Measurements from ENCODE around the gene AQP10.
"Not testable (repeated sequence)": the region's sequence is repeated elsewhere in the genome, so short reads cannot be mapped to it uniquely, and the experiment has no call there.

Gene AQP10

DNA sequence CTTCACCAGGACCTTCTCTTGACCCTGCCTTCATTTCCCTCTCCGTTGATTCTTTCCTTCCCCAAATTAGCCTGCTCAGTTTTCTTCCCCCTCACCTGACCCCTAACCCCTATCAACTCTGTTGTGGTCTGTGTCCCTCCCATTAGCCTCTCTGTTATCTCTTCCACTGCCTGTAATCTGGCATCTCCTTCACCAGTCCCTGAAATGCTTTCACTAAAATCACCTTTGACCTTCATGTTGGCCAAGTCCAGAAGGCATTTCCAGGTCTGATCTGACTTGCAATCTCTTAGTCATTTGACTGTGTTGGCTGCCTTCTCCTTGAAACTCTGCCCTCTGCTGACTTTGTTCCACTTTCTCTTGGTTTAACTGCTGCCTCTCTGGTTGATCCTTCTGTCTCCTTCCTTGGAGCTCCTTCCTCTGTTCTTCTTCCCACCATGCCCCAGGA, 32.6 kb downstream of the AQP10 start:
- Histone ChIP-seq H3K9me3 (ENCODE audit: control insufficient read depth in 2 of 2, low read length in 2 of 2) (no peaks in the 10 kb centered on the region), H3K36me3 (ENCODE audit: control insufficient read depth in 2 of 2, insufficient read depth in 2 of 2, low read length in 2 of 2) (peaks cover under 1 to 7% of the 10 kb centered on the region in 2 donors), H3K27ac (ENCODE audit: low read depth in 2 of 2, low read length in 2 of 2) (peak overlapping the region; percentile 81 to 84), H3K9ac (ENCODE audit: low read depth in 1 of 2, low read length in 2 of 2) (peak overlapping the region in 1 of 2 donors; percentile 66), H3K4me3 (ENCODE audit: low read length in 2 of 2) (peak overlapping the region in 1 of 2 donors; percentile 72), H3K4me1 (ENCODE audit: control insufficient read depth in 2 of 2, insufficient read depth in 2 of 2, low read length in 2 of 2) (peaks cover 19 to 37% of the 10 kb centered on the region in 2 donors), H3K27me3 (ENCODE audit: control insufficient read depth in 2 of 2, insufficient read depth in 2 of 2, low read length in 2 of 2) (no peaks in the 10 kb centered on the region)

DNA sequence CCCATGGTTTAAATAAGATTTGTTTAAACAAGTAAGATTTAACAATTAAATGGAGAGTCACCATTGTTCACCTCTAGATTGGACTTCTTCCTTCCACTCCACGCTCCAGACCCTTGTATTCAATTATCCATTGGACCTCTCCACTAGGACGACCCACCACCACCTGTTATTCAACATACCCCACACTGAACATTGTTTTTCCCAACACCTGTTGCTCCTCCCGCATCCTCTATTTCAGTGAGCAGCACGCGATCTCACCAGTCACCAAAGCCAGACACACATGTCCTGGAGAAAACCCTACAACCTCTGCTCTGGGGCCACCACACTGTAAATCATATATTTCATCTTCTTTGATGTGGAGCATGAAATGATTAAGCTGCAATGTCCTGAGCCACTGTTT, 33.1 kb downstream of the AQP10 start:
- Histone ChIP-seq H3K4me1 (ENCODE audit: control insufficient read depth in 2 of 2, insufficient read depth in 2 of 2, low read length in 2 of 2) (peaks cover 19 to 37% of the 10 kb centered on the region in 2 donors), H3K9me3 (ENCODE audit: control insufficient read depth in 2 of 2, low read length in 2 of 2) (no peaks in the 10 kb centered on the region), H3K27ac (ENCODE audit: low read depth in 2 of 2, low read length in 2 of 2) (peak overlapping the region; percentile 81 to 84), H3K4me3 (ENCODE audit: low read length in 2 of 2) (no peak overlapping the region), H3K36me3 (ENCODE audit: control insufficient read depth in 2 of 2, insufficient read depth in 2 of 2, low read length in 2 of 2) (peaks cover 0 to 4% of the 10 kb centered on the region in 2 donors), H3K9ac (ENCODE audit: low read depth in 1 of 2, low read length in 2 of 2) (no peak overlapping the region), H3K27me3 (ENCODE audit: control insufficient read depth in 2 of 2, insufficient read depth in 2 of 2, low read length in 2 of 2) (no peaks in the 10 kb centered on the region)

DNA sequence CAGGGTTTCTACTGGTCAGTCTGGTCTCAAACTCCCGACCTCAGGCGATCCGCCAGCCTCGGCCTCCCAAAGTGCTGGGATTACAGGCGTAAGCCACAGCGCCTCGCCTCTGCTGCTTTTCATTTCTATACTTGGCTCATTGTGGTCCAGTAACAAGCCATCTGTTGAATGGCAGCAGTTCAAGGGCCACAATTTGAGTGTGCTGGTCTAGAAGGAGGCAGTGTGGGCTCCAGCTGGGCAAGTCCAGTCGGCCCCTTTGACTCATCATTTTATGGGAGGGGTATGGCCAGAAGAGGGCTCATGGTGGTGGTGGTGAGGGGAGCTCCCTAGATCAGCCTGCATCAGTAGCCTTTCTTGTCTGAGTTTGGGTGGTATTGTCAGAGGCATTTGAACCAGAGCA, 37.6 kb downstream of the AQP10 start:
- Histone ChIP-seq H3K27me3 (ENCODE audit: control insufficient read depth in 2 of 2, insufficient read depth in 2 of 2, low read length in 2 of 2) (no peaks in the 10 kb centered on the region), H3K36me3 (ENCODE audit: control insufficient read depth in 2 of 2, insufficient read depth in 2 of 2, low read length in 2 of 2) (no peaks in the 10 kb centered on the region), H3K9ac (ENCODE audit: low read depth in 1 of 2, low read length in 2 of 2) (no peak overlapping the region), H3K4me3 (ENCODE audit: low read length in 2 of 2) (no peak overlapping the region), H3K4me1 (ENCODE audit: control insufficient read depth in 2 of 2, insufficient read depth in 2 of 2, low read length in 2 of 2) (peaks cover 6 to 14% of the 10 kb centered on the region in 2 donors), H3K9me3 (ENCODE audit: control insufficient read depth in 2 of 2, low read length in 2 of 2) (no peaks in the 10 kb centered on the region), H3K27ac (ENCODE audit: low read depth in 2 of 2, low read length in 2 of 2) (no peak overlapping the region)

DNA sequence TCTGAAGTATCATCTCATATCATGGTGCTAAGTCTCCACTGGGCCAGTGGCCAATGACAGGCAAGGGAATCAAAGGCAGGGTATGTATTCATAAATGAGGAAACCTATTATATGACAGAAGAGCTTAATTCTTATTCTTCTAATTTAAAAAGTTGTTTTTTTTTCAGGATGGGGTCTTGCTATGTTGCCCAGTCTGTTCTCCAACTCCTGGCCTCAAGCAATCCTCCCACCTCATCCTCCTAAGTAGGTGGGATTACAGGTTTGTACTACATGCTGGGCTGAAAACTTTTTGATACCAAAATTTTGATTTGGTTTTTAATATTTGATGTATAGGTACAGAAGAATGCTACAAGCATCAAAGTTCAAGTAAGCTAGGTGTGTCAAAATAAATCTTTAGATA, 39.4 kb downstream of the AQP10 start:
- no peak overlapping the region for H3K9ac ChIP-seq (ENCODE audit: low read depth in 1 of 2, low read length in 2 of 2)
- no peaks in the 10 kb centered on the region for H3K4me1 ChIP-seq (ENCODE audit: control insufficient read depth in 2 of 2, insufficient read depth in 2 of 2, low read length in 2 of 2)
- H3K4me3 ChIP-seq (ENCODE audit: low read length in 2 of 2): no peak overlapping the region
- H3K27me3 ChIP-seq (ENCODE audit: control insufficient read depth in 2 of 2, insufficient read depth in 2 of 2, low read length in 2 of 2): no peaks in the 10 kb centered on the region
- no peaks in the 10 kb centered on the region for H3K36me3 ChIP-seq (ENCODE audit: control insufficient read depth in 2 of 2, insufficient read depth in 2 of 2, low read length in 2 of 2)
- H3K27ac ChIP-seq (ENCODE audit: low read depth in 2 of 2, low read length in 2 of 2): no peak overlapping the region
- no peaks in the 10 kb centered on the region for H3K9me3 ChIP-seq (ENCODE audit: control insufficient read depth in 2 of 2, low read length in 2 of 2)

DNA sequence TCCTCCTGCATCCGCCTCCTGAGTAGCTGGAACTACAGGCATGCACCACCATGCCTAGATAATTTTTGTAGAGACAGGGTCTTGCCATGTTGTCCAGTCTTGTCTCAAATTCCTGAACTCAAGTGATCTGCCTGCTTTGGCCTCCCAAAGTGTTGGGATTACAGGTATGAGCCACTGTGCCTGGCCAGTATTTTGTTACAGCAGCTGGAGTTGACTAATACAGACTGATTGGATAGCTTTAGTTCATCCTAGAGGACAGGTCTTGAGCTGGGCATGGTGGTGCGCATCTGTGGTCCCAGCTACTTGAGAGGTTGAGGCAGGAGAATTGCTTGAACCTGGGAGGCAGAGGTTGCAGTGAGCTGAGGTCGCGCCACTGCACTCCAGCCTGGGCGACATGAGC, 40.0 kb downstream of the AQP10 start:
- H3K27me3 ChIP-seq (ENCODE audit: control insufficient read depth in 2 of 2, insufficient read depth in 2 of 2, low read length in 2 of 2); H3K4me1 ChIP-seq (ENCODE audit: control insufficient read depth in 2 of 2, insufficient read depth in 2 of 2, low read length in 2 of 2); H3K9me3 ChIP-seq (ENCODE audit: control insufficient read depth in 2 of 2, low read length in 2 of 2); H3K4me3 ChIP-seq (ENCODE audit: low read length in 2 of 2); H3K27ac ChIP-seq (ENCODE audit: low read depth in 2 of 2, low read length in 2 of 2); H3K9ac ChIP-seq (ENCODE audit: low read depth in 1 of 2, low read length in 2 of 2); H3K36me3 ChIP-seq (ENCODE audit: control insufficient read depth in 2 of 2, insufficient read depth in 2 of 2, low read length in 2 of 2): not testable (repeated sequence)

DNA sequence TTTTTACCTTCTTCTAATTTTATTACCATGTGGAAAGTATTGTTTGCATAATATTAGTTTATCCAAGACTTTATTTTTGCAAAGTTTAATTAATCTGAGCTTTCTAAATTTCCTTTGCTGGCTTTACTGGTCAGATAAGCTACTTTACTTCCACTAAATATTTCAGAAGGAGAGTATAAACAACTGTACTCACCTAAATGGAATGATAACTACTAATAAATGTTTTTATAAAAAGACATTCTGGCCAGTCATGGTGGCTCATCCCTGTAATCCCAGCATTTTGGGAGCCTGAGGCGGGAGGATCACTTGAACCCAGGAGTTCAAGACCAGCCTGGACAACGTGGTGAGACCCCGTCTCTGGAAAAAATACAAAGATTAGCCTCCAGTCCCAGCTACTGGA, 40.5 kb downstream of the AQP10 start:
- Histone ChIP-seq H3K4me1 (ENCODE audit: control insufficient read depth in 2 of 2, insufficient read depth in 2 of 2, low read length in 2 of 2) (no peaks in the 10 kb centered on the region), H3K9me3 (ENCODE audit: control insufficient read depth in 2 of 2, low read length in 2 of 2) (no peaks in the 10 kb centered on the region), H3K9ac (ENCODE audit: low read depth in 1 of 2, low read length in 2 of 2) (no peak overlapping the region), H3K36me3 (ENCODE audit: control insufficient read depth in 2 of 2, insufficient read depth in 2 of 2, low read length in 2 of 2) (no peaks in the 10 kb centered on the region), H3K4me3 (ENCODE audit: low read length in 2 of 2) (no peak overlapping the region), H3K27ac (ENCODE audit: low read depth in 2 of 2, low read length in 2 of 2) (no peak overlapping the region), H3K27me3 (ENCODE audit: control insufficient read depth in 2 of 2, insufficient read depth in 2 of 2, low read length in 2 of 2) (no peaks in the 10 kb centered on the region)

DNA sequence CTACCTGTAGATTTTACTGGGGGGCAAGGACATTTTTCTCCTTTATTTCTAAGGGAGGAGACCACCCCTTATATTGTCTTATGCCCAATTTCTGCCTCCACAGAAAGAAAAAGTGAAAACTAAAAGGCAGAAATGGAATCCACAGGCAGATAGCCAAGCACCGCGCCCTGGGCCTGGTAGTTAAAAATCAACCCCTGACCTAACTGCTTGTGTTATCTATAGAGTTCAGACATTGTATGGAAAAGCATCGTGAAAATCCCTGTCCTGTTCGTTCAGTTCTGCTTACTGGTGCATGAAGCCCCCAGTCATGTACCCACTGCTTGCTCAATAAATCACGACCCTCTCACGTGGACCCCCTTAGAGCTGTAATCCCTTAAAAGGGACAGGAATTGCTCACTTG, 50.5 kb downstream of the AQP10 start:
- no peaks in the 10 kb centered on the region for H3K27me3 ChIP-seq (ENCODE audit: control insufficient read depth in 2 of 2, insufficient read depth in 2 of 2, low read length in 2 of 2)
- no peaks in the 10 kb centered on the region for H3K36me3 ChIP-seq (ENCODE audit: control insufficient read depth in 2 of 2, insufficient read depth in 2 of 2, low read length in 2 of 2)
- H3K9me3 ChIP-seq (ENCODE audit: control insufficient read depth in 2 of 2, low read length in 2 of 2): no peaks in the 10 kb centered on the region
- no peak overlapping the region for H3K4me3 ChIP-seq (ENCODE audit: low read length in 2 of 2)
- peak overlapping the region in 1 of 2 donors; percentile 22 for H3K27ac ChIP-seq (ENCODE audit: low read depth in 2 of 2, low read length in 2 of 2)
- H3K9ac ChIP-seq (ENCODE audit: low read depth in 1 of 2, low read length in 2 of 2): no peak overlapping the region
- peaks cover 0 to 3% of the 10 kb centered on the region in 2 donors for H3K4me1 ChIP-seq (ENCODE audit: control insufficient read depth in 2 of 2, insufficient read depth in 2 of 2, low read length in 2 of 2)

DNA sequence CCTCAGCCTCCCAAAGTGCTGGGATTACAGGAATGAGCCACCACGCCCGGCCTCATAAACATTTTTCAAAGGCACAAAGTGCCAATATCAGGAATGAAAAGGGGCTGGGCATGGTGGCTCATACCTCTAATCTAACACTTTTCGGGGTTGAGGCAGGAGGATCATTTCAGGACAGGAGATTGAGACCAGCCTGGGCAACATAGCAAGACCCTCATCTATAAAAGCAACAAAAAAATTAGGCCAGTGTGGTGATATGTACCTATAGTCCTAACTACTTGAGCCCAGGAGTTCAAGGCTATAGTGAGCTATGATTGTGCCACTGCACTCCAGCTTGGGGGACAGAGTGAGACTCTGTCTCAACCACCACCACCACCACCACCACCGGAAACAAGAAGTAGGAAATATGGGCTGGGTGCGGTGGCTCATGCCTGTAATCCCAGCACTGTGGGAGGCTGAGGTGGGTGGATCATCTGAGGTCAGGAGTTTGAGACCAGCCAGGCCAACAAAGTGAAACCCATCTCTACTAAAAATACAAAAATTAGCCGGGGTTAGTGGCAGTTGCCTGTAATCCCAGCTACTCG, 53.0 kb downstream of the AQP10 start:
- H3K4me3 ChIP-seq (ENCODE audit: low read length in 2 of 2); H3K9ac ChIP-seq (ENCODE audit: low read depth in 1 of 2, low read length in 2 of 2); H3K9me3 ChIP-seq (ENCODE audit: control insufficient read depth in 2 of 2, low read length in 2 of 2); H3K27me3 ChIP-seq (ENCODE audit: control insufficient read depth in 2 of 2, insufficient read depth in 2 of 2, low read length in 2 of 2); H3K4me1 ChIP-seq (ENCODE audit: control insufficient read depth in 2 of 2, insufficient read depth in 2 of 2, low read length in 2 of 2); H3K36me3 ChIP-seq (ENCODE audit: control insufficient read depth in 2 of 2, insufficient read depth in 2 of 2, low read length in 2 of 2); H3K27ac ChIP-seq (ENCODE audit: low read depth in 2 of 2, low read length in 2 of 2): not testable (repeated sequence)
